ENCODE data around the gene TAS1R3. TPM values are rescaled to one million over a fixed set of nuclear protein-coding genes. Genes with fewer than 3 reads are reported as not detected.

TAS1R3 gene
- total RNA-seq, 1 experiment from 2014 or later, result 0.28 TPM

DNA sequence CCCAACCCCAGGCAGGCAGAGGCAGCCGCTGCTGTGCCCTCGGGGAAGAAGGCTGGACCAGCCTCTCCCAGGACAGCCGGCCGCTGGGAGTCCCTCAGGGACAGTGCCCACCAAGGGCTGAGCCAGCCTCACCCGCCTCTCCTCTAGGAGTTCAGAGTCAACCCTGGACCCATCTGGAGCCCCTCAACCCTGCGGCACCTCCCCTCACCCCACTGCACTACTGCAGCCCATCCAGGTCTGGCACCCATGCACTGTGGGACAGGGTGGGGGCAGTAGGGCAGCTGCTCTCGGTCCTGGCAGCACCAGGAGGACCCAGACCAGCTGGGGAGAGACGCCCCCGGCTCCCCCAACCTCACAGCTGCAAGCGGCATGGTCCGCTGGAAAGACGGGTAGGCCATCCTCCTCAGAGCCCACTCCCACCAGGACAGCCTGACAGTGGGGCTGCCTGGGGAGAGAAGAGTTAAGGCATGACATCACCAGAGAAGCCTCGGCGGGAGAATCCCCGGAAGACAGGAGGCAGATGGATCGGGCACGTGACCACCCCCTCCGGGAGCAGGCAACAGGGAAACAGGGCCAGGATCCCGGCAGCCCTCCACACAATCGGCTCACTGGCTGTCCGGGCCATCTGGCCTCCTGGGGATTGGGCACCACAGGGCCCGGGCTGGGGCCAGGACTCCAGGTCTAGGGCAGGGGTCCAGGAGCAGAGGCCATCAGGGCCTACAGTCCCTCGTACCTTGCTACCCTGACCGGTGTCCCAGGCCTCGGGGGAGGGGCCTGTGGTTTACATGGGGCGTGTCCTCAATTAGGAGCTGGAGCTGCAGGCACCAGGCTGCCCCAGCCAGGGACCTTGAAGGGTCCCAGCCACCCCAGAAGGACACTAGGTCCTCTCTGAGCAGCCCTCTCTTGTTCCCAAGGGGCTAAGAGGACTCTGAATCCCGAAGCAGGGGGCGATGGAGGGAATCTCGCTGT is 26.5 kb upstream of the TAS1R3 start:
- H3K14ac ChIP-seq (ENCODE audit: insufficient read depth, low read length), result no peak overlapping the region
- H3K23ac ChIP-seq (ENCODE audit: insufficient read length, low read depth, low read length), result no peak overlapping the region
- Mint-ChIP-seq H3K9me3 (no peaks in the 10 kb centered on the region; a peak in 1 of 5 replicates), H3K27me3 (ENCODE audit: low read depth) (peaks cover 3% of the 10 kb centered on the region; the same call in 1 of the 2 replicates), H3K4me3 (peak overlapping the region in 1 of 2 experiments; percentile 34; a peak in 4 of 5 replicates), H3K36me3 (ENCODE audit: insufficient read depth in 1 of 3, low read depth in 3 of 3) (no peaks in the 10 kb centered on the region; a peak in 1 of 7 replicates), H3K27ac (no peak overlapping the region), H3K4me1 (peaks cover 18 to 27% of the 10 kb centered on the region in 2 experiments)
- H3K4ac ChIP-seq (ENCODE audit: low read depth, low read length), result no peak overlapping the region
- no CpG with 5 or more reads among the region's 29 CpGs for WGBS (ENCODE audit: extremely low coverage, insufficient read length, low lambda C conversion rate)
- H2BK120ac ChIP-seq (ENCODE audit: low read depth, low read length, poor library complexity, severe bottlenecking), result no peak overlapping the region
- no peaks in the 10 kb centered on the region for H3K79me1 ChIP-seq (ENCODE audit: insufficient read depth, low read depth, low read length, poor library complexity, severe bottlenecking)
- no peak overlapping the region for H3K9ac ChIP-seq (ENCODE audit: extremely low read depth, insufficient read length, low read length)
- H3K18ac ChIP-seq (ENCODE audit: insufficient read length, low read depth, low read length), result no peak overlapping the region
- peaks cover 15% of the 10 kb centered on the region for H3K23me2 ChIP-seq (ENCODE audit: insufficient read length, low read depth, low read length, poor library complexity, severe bottlenecking)
- peak overlapping the region; percentile 16 for H3K4me2 ChIP-seq (ENCODE audit: insufficient read depth, insufficient read length, low read length)
- H3K79me2 ChIP-seq (ENCODE audit: insufficient read depth, low read length), result no peaks in the 10 kb centered on the region
- no peak overlapping the region for H3K27ac ChIP-seq (ENCODE audit: insufficient read length, low read depth, low read length)
- no peak overlapping the region for H2BK5ac ChIP-seq (ENCODE audit: insufficient read length, low read length)
- H3K27me3 ChIP-seq (ENCODE audit: insufficient read depth, low read length), result no peaks in the 10 kb centered on the region
- peaks cover 5% of the 10 kb centered on the region; the same call in 1 of the 2 replicates for H3K4me1 ChIP-seq (ENCODE audit: insufficient read depth, low read length)
- H3T11ph ChIP-seq (ENCODE audit: low read length), result no peak overlapping the region
- H2AFZ ChIP-seq (ENCODE audit: low read length), result no peak overlapping the region
- no peaks in the 10 kb centered on the region for H4K20me1 ChIP-seq (ENCODE audit: control insufficient read depth, insufficient read depth, insufficient read length)
- H2BK12ac ChIP-seq (ENCODE audit: insufficient read length, low read depth, low read length), result no peak overlapping the region
- no peak overlapping the region for H4K5ac ChIP-seq (ENCODE audit: insufficient read length, low read depth, low read length)
- no peak overlapping the region for H2AK5ac ChIP-seq (ENCODE audit: insufficient read length, low read length)
- H3K9me3 ChIP-seq (ENCODE audit: control insufficient read depth, low read depth, low read length), result no peaks in the 10 kb centered on the region
- TF ChIP-seq CTCF (conservative IDR thresholded peaks at IDR 0.05), result no peak
- H2BK20ac ChIP-seq (ENCODE audit: low read depth, low read length, poor library complexity, severe bottlenecking), result no peak overlapping the region
- H4K91ac ChIP-seq (ENCODE audit: insufficient read length, low read depth, low read length), result no peak overlapping the region
- no peak overlapping the region for H4K8ac ChIP-seq (replicated peaks; ENCODE audit: insufficient read length, low read depth, low read length)
- peak; percentile 85 for DNase-seq
- H3K56ac ChIP-seq (ENCODE audit: insufficient read length, low read depth, low read length), result no peak overlapping the region
- H2BK15ac ChIP-seq (ENCODE audit: low read depth, low read length), result no peak overlapping the region
